Left lobe of liver (tissue), 2 donors: Measurements from ENCODE around the gene MYEOV. TPM values are rescaled to one million over a fixed set of nuclear protein-coding genes. Genes with fewer than 3 reads are reported as not detected.

Experiments
- ATAC-seq: fragments of 200-7000 bp; cut with Tn5 transposase; one replicate; pipeline ENCODE4 v1.9.1; 2020; ENCODE audit warnings: mild to moderate bottlenecking, moderate library complexity
- DNase-seq: peaks from one replicate; pipeline ENCODE4 v3.0.0-alpha.2; 2020; ENCODE audit warnings: low spot score
- total RNA-seq: library from RNA; stranded (reverse); gene quantifications from one replicate; pipeline ENCODE4 v1.2.1, GENCODE V29; 2021
- donor health status: DM: no; HTN: no; CAD: no; lungs with moderate emphysema.
- donor health status: DM: no; HTN: yes; CAD: no.

The MYEOV gene
- total RNA-seq, 1 donor from 2014 or later = 0.78 TPM

DNA sequence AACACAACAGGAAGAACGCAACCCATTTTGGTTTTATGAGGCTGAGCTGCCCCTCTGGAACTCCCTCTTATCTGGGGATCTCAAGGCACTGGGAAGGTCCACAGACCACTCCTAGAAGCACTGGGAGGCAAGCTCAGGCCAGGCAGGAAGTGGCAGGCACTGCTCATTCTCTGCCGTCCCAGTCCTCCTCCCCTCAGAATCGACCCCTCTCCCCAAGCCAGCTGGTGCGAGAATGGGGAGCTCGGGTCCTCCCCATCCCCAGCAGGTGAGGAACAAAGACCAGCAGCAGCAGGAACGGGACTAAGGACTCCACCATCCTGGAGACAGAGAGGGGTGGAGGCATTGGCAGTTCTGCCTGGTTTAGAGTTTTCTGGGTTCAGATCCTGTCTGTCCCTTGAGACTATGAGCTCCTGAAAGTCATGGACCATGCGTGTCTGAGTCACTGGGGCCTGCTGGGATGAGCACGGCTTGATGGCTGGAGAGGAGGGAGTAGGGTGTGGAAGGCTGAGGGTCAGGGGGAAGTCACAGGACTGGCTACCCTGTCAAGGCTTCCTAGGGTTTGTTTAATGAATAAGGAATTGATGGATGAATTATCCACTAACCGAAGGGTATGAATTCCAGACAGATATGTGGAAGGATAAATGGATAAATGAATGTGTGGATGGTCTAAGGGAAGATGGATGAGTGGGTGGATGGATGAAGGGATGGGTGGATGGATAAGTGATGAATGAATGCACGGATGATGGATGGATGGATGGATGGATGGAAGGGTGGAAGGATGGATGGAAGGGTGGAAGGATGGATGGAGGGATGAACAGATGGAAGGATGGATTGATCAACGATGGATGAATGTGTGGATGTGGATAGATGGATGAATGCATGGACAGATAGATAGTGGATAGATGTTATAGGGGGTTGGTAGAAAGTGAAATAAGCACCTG is 6.4 kb downstream of the MYEOV start:
- DNase-seq (no peak), ATAC-seq (no peak)

GRCh38 chr11:69301081-69301454 is 7.1 kb downstream of the MYEOV start:
- DNase-seq (no peak), ATAC-seq (no peak)

GRCh38 chr11:69301455-69302401 is 7.8 kb downstream of the MYEOV start:
- DNase-seq (no peak), ATAC-seq (no peak)

GRCh38 chr11:69302447-69303020 is 8.6 kb downstream of the MYEOV start:
- DNase-seq (no peak), ATAC-seq (no peak)

DNA sequence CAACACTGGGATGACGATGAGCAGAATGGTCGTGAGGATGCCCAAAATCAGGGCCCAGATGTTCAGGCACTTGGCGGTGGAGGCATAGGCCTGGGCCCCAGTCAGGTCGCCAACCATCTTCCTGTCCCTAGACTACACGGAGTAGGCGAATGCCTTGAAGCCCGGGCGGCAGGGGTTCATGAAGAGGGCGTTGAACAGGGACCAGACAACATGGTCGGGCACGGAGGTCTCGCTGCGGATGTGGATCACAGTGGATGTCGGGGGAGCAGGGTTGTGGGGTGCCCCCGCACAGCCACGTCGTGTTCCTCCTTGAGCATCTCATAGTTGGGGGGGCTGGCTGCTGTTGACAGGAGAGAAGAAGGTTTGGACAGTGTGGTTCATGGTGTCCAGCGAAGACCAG is 9.5 kb downstream of the MYEOV start:
- no peak for DNase-seq
- ATAC-seq = no peak

- DNase-seq (no peak), ATAC-seq (no peak)
Measured at GRCh38 chr11:69304258-69304657, 10.3 kb downstream of the MYEOV start.

DNA sequence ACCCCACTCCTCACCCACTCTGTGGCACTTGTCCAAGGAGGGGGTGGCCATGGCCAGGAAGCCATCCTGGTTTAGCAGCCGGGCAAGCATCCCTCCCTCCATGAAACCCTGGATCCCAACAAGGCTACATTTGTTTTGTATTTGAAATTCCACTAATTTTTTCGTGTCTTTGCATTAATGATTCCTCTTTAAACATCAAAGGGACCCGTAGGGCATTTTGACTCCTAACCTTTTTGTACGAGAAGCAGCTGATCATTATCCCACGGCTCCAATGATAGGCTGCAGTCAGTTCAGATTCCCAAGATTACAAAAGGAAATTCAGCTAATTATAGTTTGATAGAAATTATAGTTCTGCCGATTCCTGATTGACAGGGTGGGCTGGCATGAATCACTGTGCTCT is 10.7 kb downstream of the MYEOV start:
- ATAC-seq (no peak), DNase-seq (no peak)

- peak; percentile 86 for ATAC-seq
- peak; percentile 94 for DNase-seq
Measured at GRCh38 chr11:69305885-69306540, 12.1 kb downstream of the MYEOV start.

GRCh38 chr11:69306821-69307220 is 12.9 kb downstream of the MYEOV start:
- DNase-seq (no peak), ATAC-seq (no peak)

DNA sequence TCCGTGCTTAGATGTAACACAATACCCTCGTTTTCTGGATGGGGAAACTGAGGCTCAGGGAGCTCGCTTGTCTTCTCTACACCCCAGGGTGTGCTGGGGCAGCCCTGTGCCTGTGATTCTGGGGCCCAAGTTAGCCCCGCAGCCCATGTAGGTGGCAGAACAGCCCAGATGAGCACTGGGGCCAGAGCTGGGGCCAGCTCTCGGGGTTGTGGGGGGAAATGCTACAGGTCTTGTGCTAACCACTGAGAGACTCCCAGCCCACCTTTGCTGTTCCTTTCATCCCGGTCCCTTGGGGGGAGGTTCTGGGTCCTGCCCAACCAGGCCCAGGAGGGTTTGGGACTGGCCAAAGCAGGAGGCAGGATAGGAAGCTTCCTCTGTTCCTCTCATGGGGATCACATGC is 13.5 kb downstream of the MYEOV start:
- ATAC-seq = no peak

DNA sequence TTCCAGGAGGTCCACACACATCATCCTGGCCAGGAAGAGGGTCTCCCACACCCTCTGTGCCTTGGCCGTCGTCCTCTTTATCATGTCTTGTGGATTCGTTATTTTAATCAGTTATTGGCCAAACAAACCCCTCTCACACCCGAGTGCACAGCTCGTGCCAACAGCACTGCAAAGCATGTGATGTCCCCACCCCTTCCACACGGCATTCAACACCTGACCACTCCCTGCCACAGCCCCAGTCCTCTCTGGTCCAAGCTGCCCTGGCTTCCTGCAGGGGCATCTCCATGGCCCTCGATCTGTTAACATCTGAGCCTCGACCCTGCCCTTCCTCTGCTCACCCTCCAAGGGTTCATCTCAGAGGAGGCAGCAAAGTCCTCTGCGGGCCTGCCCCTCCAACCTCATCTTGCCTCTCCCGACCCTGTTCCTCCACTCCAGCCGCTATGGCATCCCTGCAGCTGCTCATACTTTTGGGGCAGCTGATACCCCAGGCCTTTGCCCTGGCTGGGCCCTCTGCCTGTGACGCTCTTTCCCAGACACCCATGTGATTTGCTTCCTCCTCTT is 14.0 kb downstream of the MYEOV start:
- DNase-seq (no peak), ATAC-seq (no peak)

More for the DNA sequence above, 13.5 kb downstream of the MYEOV start:
- no peak for DNase-seq

DNA sequence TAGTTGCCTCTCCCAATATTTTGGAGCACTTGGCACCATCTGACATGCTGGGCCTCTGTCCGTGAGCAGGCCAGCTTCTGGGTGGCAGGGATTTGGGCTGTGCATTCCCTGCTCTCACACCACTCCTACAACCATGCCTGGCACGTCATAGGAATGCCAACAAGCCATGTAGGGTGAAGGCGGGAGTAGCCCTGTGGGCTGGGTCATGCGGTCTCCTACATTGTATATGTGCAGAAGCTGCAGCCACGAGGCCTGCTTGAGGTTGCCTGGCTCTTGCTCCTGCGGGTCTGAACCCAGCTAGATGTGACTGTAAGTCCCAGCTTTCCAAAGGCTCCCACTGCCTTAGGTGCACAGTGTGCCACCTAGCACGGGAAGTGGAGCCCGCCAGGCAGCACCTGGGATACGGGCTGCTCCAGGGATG is 14.5 kb downstream of the MYEOV start:
- ATAC-seq = no peak
- DNase-seq = no peak

DNA sequence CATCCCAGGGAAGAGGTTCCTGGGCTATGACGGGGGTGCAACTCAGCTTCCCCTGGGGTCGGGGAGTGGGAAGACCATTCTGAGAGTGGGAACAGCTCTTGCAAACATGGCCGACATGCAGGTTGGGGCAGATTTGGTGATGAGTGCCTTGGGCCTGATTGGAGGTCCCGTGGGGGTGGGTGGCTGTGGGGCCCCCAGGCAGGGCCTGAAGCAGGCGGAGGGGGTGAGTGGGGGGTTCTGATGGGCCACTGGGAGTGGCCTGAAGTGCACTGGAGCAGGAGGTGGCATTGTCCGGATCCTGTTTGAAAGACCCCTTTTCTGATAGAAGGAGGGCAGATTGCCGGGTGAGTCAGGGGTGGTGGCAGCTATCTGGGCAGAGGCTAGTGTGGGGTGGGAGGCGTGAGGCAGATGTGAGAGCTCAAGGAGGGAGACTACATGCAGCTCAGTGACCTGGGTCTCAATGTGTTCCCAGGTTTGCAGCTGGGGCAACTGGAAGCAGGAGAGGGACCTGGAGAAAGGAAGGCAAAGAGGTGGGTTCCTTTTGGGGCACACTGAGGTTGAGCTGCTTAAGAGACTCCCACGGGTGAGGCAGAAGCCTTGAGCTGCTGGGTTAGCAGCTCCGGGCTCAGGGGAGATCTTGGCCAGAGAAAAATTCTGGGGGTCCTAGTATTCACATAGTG is 15.1 kb downstream of the MYEOV start:
- ATAC-seq (no peak), DNase-seq (no peak)

- DNase-seq (no peak), ATAC-seq (no peak)
Measured at GRCh38 chr11:69309631-69310280, 15.8 kb downstream of the MYEOV start.

DNA sequence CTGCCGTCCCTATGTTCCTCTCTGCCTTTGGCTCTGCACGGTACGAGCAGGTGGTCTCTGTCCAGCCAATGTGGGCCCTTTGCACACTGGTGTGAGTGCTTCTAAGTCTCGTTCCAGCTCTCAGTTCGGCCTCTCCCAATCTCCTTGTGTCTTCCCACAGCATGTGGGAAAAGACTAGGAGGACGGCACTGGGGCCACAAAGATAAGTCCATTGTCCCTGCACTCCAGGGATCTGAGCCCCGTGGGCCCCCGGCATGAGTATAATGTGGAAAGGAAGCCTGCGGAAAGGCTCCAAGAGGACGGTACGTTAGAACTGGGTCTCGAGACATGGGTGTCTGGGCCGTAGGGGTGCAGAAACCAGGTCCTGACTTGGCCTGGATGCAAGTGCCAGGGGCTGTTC is 16.4 kb downstream of the MYEOV start:
- DNase-seq (no peak), ATAC-seq (no peak)

GRCh38 chr11:69310934-69311766 is 17.2 kb downstream of the MYEOV start:
- ATAC-seq = no peak
- DNase-seq = no peak

GRCh38 chr11:69311767-69312385 is 17.9 kb downstream of the MYEOV start:
- ATAC-seq = no peak
- DNase-seq = no peak
